Measurements from ENCODE around the gene TTC23L. TPM values are rescaled to one million over a fixed set of nuclear protein-coding genes. Genes with fewer than 3 reads are reported as not detected.

TTC23L gene
- total and polyA plus RNA-seq, 8 donors: 0.15 to 1.5 (median 0.89) TPM; not detected in 5

GRCh38 chr5:34791761-34792244 is 47.2 kb upstream of the TTC23L start:
- Histone ChIP-seq H3K9me3 (peaks cover 0 to 6% (median 2%) of the 10 kb centered on the region in 4 donors), H3K36me3 (peaks cover 0 to 12% (median 7%) of the 10 kb centered on the region in 4 donors), H3K4me3 (no peak overlapping the region), H3K4me1 (peaks cover 0 to 8% (median 0%) of the 10 kb centered on the region in 4 donors), H3K27ac (no peak overlapping the region), H3K27me3 (no peaks in the 10 kb centered on the region)
- WGBS, 5 donors: 73 to 92% (median 86%) methylated on average over 5 of the region's 5 CpGs
- intact Hi-C loops (cut with DNase I; ENCODE audit: low total_unique reads): no loop called here
- no peak for TF ChIP-seq CTCF (IDR thresholded peaks at IDR 0.05)
- TF ChIP-seq POLR2AphosphoS5 (IDR thresholded peaks at IDR 0.05): no peak
- no peak for TF ChIP-seq POLR2A (IDR thresholded peaks at IDR 0.05)
- no peak for TF ChIP-seq EP300 (IDR thresholded peaks at IDR 0.05)
- DNase-seq: no peak

GRCh38 chr5:34802834-34803563 is 36.0 kb upstream of the TTC23L start:
- whole genome bisulfite sequencing, 5 donors: 74 to 98% (median 85%) methylated on average over 9 of the region's 9 CpGs
- H3K4me1 ChIP-seq: no peaks in the 10 kb centered on the region
- DNase-seq: no peak
- no peak overlapping the region for H3K4me3 ChIP-seq
- TF ChIP-seq POLR2AphosphoS5 (IDR thresholded peaks at IDR 0.05) (no peak), EP300 (IDR thresholded peaks at IDR 0.05) (no peak), CTCF (IDR thresholded peaks at IDR 0.05) (no peak), POLR2A (IDR thresholded peaks at IDR 0.05) (no peak)
- H3K27ac ChIP-seq: no peak overlapping the region
- intact Hi-C loops (cut with DNase I; ENCODE audit: low total_unique reads): no loop called here
- no peaks in the 10 kb centered on the region for H3K27me3 ChIP-seq
- peaks cover 0 to 67% (median 50%) of the 10 kb centered on the region in 4 donors for H3K36me3 ChIP-seq
- H3K9me3 ChIP-seq: no peaks in the 10 kb centered on the region

GRCh38 chr5:34803974-34804732 is 34.8 kb upstream of the TTC23L start:
- Histone ChIP-seq H3K27ac (no peak overlapping the region), H3K4me3 (no peak overlapping the region), H3K4me1 (no peaks in the 10 kb centered on the region), H3K27me3 (no peaks in the 10 kb centered on the region), H3K9me3 (no peaks in the 10 kb centered on the region), H3K36me3 (peaks cover 0 to 69% (median 45%) of the 10 kb centered on the region in 4 donors)
- no peak for TF ChIP-seq POLR2A (IDR thresholded peaks at IDR 0.05)
- no peak for TF ChIP-seq POLR2AphosphoS5 (IDR thresholded peaks at IDR 0.05)
- TF ChIP-seq CTCF (IDR thresholded peaks at IDR 0.05): no peak
- no peak for TF ChIP-seq EP300 (IDR thresholded peaks at IDR 0.05)
- intact Hi-C loops (cut with DNase I; ENCODE audit: low total_unique reads): no loop called here
- DNase-seq: no peak
- WGBS, 5 donors: 88 to 95% (median 91%) methylated on average over 4 of the region's 4 CpGs

GRCh38 chr5:34804913-34805312 is 34.1 kb upstream of the TTC23L start:
- no peak for TF ChIP-seq EP300 (IDR thresholded peaks at IDR 0.05)
- no peak for TF ChIP-seq POLR2A (IDR thresholded peaks at IDR 0.05)
- no peak for TF ChIP-seq CTCF (IDR thresholded peaks at IDR 0.05)
- TF ChIP-seq POLR2AphosphoS5 (IDR thresholded peaks at IDR 0.05): no peak
- Histone ChIP-seq H3K4me1 (no peaks in the 10 kb centered on the region), H3K27me3 (no peaks in the 10 kb centered on the region), H3K27ac (no peak overlapping the region), H3K4me3 (no peak overlapping the region), H3K36me3 (peaks cover 0 to 66% (median 43%) of the 10 kb centered on the region in 4 donors), H3K9me3 (no peaks in the 10 kb centered on the region)
- no peak for DNase-seq
- WGBS, 5 donors: 86 to 93% (median 87%) methylated on average over 5 of the region's 5 CpGs
- intact Hi-C loops (cut with DNase I; ENCODE audit: low total_unique reads): no loop called here
